HEK293 (cell line): ENCODE data around the gene RPL36AL.

Experiments used
- CTCF ChIA-PET: fragments of 350-600 bp; formaldehyde crosslinking; extraction: SDS; loops from one replicate; lab custom pipeline; 2021; ENCODE audit warnings: antibody characterized with exemption; lab: Yijun Ruan, JAX
- POLR2A ChIA-PET: fragments of 300-600 bp; formaldehyde crosslinking; extraction: SDS; loops from one replicate; lab custom pipeline; 2020; ENCODE audit warnings: antibody characterized with exemption, inconsistent platforms; lab: Yijun Ruan, JAX
- H3K27ac ChIP-seq: fragments of 200-500 bp; sonication (Bioruptor generic); 2 replicates; pipeline ENCODE4 v1.5.1; 2014; ENCODE audit warnings: low read depth, low read length, control low read depth, inconsistent platforms; ENCODE audit errors: extremely low read depth
- H3K36me3 ChIP-seq, 2 experiments: fragments of 200-500 bp in 1 of 2; sonication (Bioruptor generic) in 1 of 2; 1 replicate in 1 of 2; 2 replicates in 1 of 2; pipeline ENCODE4 v1.5.1; 2014 to 2017; ENCODE audit warnings: inconsistent platforms in 2 of 2, low read length in 2 of 2; ENCODE audit not compliant: control insufficient read depth in 2 of 2, insufficient read depth in 1 of 2
- H3K4me1 ChIP-seq: fragments of 200-500 bp; sonication (Bioruptor generic); 2 replicates; pipeline ENCODE4 v1.5.1; 2014; ENCODE audit warnings: mild to moderate bottlenecking, low read length, inconsistent platforms; ENCODE audit not compliant: control insufficient read depth, insufficient read depth
- H3K4me3 ChIP-seq: 2 replicates; pipeline ENCODE4 v1.5.1; 2011; ENCODE audit warnings: low read depth, mild to moderate bottlenecking, control low read depth, low read length, moderate library complexity
- H3K9me3 ChIP-seq: fragments of 200-500 bp; sonication (Bioruptor generic); 2 replicates; pipeline ENCODE4 v1.5.1; 2014; ENCODE audit warnings: low read depth, low read length, inconsistent platforms; ENCODE audit not compliant: control insufficient read depth, insufficient read depth
- MZF1 ChIP-seq: fragments of 450-650 bp; formaldehyde crosslinking; IDR thresholded peaks from 2 replicates; pipeline ENCODE4 v1.5.1; 2017; ENCODE audit warnings: missing biosample characterization, missing genetic modification characterization, borderline replicate concordance
- TRIM28 ChIP-seq: IDR thresholded peaks from 2 replicates; pipeline ENCODE4 v1.6.1; 2011; ENCODE audit warnings: low read length, control low read depth, borderline replicate concordance
- YY2 ChIP-seq: fragments of 450-650 bp; formaldehyde crosslinking; IDR thresholded peaks from 2 replicates; pipeline ENCODE4 v1.5.1; 2016; ENCODE audit warnings: missing biosample characterization, missing genetic modification characterization
- ZBTB20 ChIP-seq: fragments of 450-650 bp; formaldehyde crosslinking; IDR thresholded peaks from 2 replicates; pipeline ENCODE4 v1.5.1; 2016; ENCODE audit warnings: missing biosample characterization, missing genetic modification characterization
- ZBTB8A ChIP-seq: fragments of 450-650 bp; formaldehyde crosslinking; IDR thresholded peaks from 2 replicates; pipeline ENCODE4 v1.5.1; 2016; ENCODE audit warnings: missing biosample characterization, missing genetic modification characterization
- ZFHX2 ChIP-seq: fragments of 450-650 bp; formaldehyde crosslinking; conservative IDR thresholded peaks from 2 replicates; pipeline ENCODE4 v1.5.1; 2016; ENCODE audit warnings: missing biosample characterization, missing genetic modification characterization
- ZNF114 ChIP-seq: fragments of 450-650 bp; formaldehyde crosslinking; IDR thresholded peaks from 2 replicates; pipeline ENCODE4 v1.5.0; 2017; ENCODE audit warnings: missing biosample characterization, missing genetic modification characterization
- ZNF157 ChIP-seq: fragments of 450-650 bp; formaldehyde crosslinking; IDR thresholded peaks from 2 replicates; pipeline ENCODE4 v1.5.1; 2016; ENCODE audit warnings: missing biosample characterization, missing genetic modification characterization
- ZNF2 ChIP-seq: fragments of 450-650 bp; formaldehyde crosslinking; IDR thresholded peaks from 2 replicates; pipeline ENCODE4 v1.5.1; 2016; ENCODE audit warnings: missing biosample characterization, missing genetic modification characterization
- ZNF211 ChIP-seq: fragments of 450-650 bp; formaldehyde crosslinking; IDR thresholded peaks from 2 replicates; pipeline ENCODE4 v1.5.1; 2016; ENCODE audit warnings: low read depth, missing biosample characterization, missing genetic modification characterization
- ZNF416 ChIP-seq: fragments of 450-650 bp; formaldehyde crosslinking; IDR thresholded peaks from 2 replicates; pipeline ENCODE4 v1.5.1; 2016; ENCODE audit warnings: missing biosample characterization, missing genetic modification characterization
- ZNF473 ChIP-seq: fragments of 450-650 bp; formaldehyde crosslinking; IDR thresholded peaks from 2 replicates; pipeline ENCODE4 v1.5.1; 2017; ENCODE audit warnings: missing biosample characterization, missing genetic modification characterization
- ZNF530 ChIP-seq: fragments of 450-650 bp; formaldehyde crosslinking; IDR thresholded peaks from 2 replicates; pipeline ENCODE4 v1.5.1; 2016; ENCODE audit warnings: low read depth, missing biosample characterization, missing genetic modification characterization
- ZNF629 ChIP-seq: fragments of 450-650 bp; formaldehyde crosslinking; IDR thresholded peaks from 2 replicates; pipeline ENCODE4 v1.5.1; 2017; ENCODE audit warnings: missing biosample characterization, missing genetic modification characterization
- ZNF658 ChIP-seq: fragments of 450-650 bp; formaldehyde crosslinking; IDR thresholded peaks from 2 replicates; pipeline ENCODE4; 2016; ENCODE audit warnings: missing biosample characterization, missing genetic modification characterization
- TF ChIP-seq, protein P1 (sequence below): fragments of 450-650 bp; formaldehyde crosslinking; IDR thresholded peaks from 2 replicates; pipeline ENCODE4 v1.5.1; 2016; ENCODE audit warnings: missing biosample characterization, missing genetic modification characterization, borderline replicate concordance
- TF ChIP-seq, protein P2 (sequence below): fragments of 450-650 bp; IDR thresholded peaks from 2 replicates; pipeline ENCODE4 v1.5.1; 2018; ENCODE audit warnings: missing biosample characterization, missing genetic modification characterization
- TF ChIP-seq, protein P3 (sequence below): fragments of 450-650 bp; formaldehyde crosslinking; IDR thresholded peaks from 2 replicates; pipeline ENCODE4 v1.5.1; 2017; ENCODE audit warnings: missing biosample characterization, missing genetic modification characterization
- TF ChIP-seq, protein P4 (sequence below): fragments of 450-650 bp; formaldehyde crosslinking; IDR thresholded peaks from 2 replicates; pipeline ENCODE4 v1.5.1; 2016; ENCODE audit warnings: missing biosample characterization, missing genetic modification characterization
- TF ChIP-seq, protein P5 (sequence below): fragments of 450-650 bp; formaldehyde crosslinking; IDR thresholded peaks from 2 replicates; pipeline ENCODE4 v1.5.1; 2016; ENCODE audit warnings: missing biosample characterization, missing genetic modification characterization

RPL36AL gene

DNA sequence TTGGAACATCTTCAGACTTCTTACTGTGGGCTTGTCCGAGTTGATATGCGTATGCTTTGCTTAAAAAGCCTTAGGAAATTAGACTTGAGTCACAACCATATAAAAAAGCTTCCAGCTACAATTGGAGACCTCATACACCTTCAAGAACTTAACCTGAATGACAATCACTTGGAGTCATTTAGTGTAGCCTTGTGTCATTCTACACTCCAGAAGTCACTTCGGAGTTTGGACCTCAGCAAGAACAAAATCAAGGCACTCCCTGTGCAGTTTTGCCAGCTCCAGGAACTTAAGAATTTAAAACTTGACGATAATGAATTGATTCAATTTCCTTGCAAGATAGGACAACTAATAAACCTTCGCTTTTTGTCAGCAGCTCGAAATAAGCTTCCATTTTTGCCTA, 12.8 kb downstream of the RPL36AL start:
- H3K9me3 ChIP-seq: no peaks in the 10 kb centered on the region
- ChIA-PET POLR2A (interaction anchor here (1.0 kb wide), 1 partner anchor 14 kb away, joined by 4 read pairs; the partner anchor contains the start of gene MGAT2), CTCF (interaction anchor here (0.5 to 0.6 kb wide), 2 partner anchors 24 to 828 kb away, joined by 3 to 5 read pairs; no protein-coding TSS in a partner anchor)
- H3K4me3 ChIP-seq: no peak overlapping the region
- peaks cover 48 to 50% of the 10 kb centered on the region in 2 experiments for H3K36me3 ChIP-seq
- TF ChIP-seq ZBTB8A (tag by site-specific recombination): no peak
- no peak for TF ChIP-seq ZBTB20 (tag by site-specific recombination)
- TF ChIP-seq, protein P1, sequence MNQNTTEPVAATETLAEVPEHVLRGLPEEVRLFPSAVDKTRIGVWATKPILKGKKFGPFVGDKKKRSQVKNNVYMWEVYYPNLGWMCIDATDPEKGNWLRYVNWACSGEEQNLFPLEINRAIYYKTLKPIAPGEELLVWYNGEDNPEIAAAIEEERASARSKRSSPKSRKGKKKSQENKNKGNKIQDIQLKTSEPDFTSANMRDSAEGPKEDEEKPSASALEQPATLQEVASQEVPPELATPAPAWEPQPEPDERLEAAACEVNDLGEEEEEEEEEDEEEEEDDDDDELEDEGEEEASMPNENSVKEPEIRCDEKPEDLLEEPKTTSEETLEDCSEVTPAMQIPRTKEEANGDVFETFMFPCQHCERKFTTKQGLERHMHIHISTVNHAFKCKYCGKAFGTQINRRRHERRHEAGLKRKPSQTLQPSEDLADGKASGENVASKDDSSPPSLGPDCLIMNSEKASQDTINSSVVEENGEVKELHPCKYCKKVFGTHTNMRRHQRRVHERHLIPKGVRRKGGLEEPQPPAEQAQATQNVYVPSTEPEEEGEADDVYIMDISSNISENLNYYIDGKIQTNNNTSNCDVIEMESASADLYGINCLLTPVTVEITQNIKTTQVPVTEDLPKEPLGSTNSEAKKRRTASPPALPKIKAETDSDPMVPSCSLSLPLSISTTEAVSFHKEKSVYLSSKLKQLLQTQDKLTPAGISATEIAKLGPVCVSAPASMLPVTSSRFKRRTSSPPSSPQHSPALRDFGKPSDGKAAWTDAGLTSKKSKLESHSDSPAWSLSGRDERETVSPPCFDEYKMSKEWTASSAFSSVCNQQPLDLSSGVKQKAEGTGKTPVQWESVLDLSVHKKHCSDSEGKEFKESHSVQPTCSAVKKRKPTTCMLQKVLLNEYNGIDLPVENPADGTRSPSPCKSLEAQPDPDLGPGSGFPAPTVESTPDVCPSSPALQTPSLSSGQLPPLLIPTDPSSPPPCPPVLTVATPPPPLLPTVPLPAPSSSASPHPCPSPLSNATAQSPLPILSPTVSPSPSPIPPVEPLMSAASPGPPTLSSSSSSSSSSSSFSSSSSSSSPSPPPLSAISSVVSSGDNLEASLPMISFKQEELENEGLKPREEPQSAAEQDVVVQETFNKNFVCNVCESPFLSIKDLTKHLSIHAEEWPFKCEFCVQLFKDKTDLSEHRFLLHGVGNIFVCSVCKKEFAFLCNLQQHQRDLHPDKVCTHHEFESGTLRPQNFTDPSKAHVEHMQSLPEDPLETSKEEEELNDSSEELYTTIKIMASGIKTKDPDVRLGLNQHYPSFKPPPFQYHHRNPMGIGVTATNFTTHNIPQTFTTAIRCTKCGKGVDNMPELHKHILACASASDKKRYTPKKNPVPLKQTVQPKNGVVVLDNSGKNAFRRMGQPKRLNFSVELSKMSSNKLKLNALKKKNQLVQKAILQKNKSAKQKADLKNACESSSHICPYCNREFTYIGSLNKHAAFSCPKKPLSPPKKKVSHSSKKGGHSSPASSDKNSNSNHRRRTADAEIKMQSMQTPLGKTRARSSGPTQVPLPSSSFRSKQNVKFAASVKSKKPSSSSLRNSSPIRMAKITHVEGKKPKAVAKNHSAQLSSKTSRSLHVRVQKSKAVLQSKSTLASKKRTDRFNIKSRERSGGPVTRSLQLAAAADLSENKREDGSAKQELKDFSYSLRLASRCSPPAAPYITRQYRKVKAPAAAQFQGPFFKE (tag by site-specific recombination): no peak
- no peak for TF ChIP-seq ZNF473 (tag by site-specific recombination)
- no peak for TF ChIP-seq ZNF114 (tag by site-specific recombination)
- no peak for TF ChIP-seq ZNF211 (tag by site-specific recombination)
- TF ChIP-seq ZFHX2 (tag by site-specific recombination): no peak
- TF ChIP-seq, protein P2, sequence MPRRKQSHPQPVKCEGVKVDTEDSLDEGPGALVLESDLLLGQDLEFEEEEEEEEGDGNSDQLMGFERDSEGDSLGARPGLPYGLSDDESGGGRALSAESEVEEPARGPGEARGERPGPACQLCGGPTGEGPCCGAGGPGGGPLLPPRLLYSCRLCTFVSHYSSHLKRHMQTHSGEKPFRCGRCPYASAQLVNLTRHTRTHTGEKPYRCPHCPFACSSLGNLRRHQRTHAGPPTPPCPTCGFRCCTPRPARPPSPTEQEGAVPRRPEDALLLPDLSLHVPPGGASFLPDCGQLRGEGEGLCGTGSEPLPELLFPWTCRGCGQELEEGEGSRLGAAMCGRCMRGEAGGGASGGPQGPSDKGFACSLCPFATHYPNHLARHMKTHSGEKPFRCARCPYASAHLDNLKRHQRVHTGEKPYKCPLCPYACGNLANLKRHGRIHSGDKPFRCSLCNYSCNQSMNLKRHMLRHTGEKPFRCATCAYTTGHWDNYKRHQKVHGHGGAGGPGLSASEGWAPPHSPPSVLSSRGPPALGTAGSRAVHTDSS (tag by site-specific recombination): no peak
- no peak for TF ChIP-seq ZNF629 (tag by site-specific recombination)
- no peak for TF ChIP-seq ZNF416 (tag by site-specific recombination)
- TF ChIP-seq ZNF658 (tag by site-specific recombination): no peak
- no peak for TF ChIP-seq ZNF157 (tag by site-specific recombination)
- TF ChIP-seq, protein P3, sequence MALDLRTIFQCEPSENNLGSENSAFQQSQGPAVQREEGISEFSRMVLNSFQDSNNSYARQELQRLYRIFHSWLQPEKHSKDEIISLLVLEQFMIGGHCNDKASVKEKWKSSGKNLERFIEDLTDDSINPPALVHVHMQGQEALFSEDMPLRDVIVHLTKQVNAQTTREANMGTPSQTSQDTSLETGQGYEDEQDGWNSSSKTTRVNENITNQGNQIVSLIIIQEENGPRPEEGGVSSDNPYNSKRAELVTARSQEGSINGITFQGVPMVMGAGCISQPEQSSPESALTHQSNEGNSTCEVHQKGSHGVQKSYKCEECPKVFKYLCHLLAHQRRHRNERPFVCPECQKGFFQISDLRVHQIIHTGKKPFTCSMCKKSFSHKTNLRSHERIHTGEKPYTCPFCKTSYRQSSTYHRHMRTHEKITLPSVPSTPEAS (tag by site-specific recombination): no peak
- no peak for TF ChIP-seq TRIM28
- no peak for TF ChIP-seq MZF1
- no peak for TF ChIP-seq ZNF2 (tag by site-specific recombination)
- TF ChIP-seq, protein P4, sequence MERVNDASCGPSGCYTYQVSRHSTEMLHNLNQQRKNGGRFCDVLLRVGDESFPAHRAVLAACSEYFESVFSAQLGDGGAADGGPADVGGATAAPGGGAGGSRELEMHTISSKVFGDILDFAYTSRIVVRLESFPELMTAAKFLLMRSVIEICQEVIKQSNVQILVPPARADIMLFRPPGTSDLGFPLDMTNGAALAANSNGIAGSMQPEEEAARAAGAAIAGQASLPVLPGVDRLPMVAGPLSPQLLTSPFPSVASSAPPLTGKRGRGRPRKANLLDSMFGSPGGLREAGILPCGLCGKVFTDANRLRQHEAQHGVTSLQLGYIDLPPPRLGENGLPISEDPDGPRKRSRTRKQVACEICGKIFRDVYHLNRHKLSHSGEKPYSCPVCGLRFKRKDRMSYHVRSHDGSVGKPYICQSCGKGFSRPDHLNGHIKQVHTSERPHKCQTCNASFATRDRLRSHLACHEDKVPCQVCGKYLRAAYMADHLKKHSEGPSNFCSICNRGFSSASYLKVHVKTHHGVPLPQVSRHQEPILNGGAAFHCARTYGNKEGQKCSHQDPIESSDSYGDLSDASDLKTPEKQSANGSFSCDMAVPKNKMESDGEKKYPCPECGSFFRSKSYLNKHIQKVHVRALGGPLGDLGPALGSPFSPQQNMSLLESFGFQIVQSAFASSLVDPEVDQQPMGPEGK (tag by site-specific recombination): no peak
- TF ChIP-seq ZNF530 (tag by site-specific recombination): no peak
- TF ChIP-seq, protein P5, sequence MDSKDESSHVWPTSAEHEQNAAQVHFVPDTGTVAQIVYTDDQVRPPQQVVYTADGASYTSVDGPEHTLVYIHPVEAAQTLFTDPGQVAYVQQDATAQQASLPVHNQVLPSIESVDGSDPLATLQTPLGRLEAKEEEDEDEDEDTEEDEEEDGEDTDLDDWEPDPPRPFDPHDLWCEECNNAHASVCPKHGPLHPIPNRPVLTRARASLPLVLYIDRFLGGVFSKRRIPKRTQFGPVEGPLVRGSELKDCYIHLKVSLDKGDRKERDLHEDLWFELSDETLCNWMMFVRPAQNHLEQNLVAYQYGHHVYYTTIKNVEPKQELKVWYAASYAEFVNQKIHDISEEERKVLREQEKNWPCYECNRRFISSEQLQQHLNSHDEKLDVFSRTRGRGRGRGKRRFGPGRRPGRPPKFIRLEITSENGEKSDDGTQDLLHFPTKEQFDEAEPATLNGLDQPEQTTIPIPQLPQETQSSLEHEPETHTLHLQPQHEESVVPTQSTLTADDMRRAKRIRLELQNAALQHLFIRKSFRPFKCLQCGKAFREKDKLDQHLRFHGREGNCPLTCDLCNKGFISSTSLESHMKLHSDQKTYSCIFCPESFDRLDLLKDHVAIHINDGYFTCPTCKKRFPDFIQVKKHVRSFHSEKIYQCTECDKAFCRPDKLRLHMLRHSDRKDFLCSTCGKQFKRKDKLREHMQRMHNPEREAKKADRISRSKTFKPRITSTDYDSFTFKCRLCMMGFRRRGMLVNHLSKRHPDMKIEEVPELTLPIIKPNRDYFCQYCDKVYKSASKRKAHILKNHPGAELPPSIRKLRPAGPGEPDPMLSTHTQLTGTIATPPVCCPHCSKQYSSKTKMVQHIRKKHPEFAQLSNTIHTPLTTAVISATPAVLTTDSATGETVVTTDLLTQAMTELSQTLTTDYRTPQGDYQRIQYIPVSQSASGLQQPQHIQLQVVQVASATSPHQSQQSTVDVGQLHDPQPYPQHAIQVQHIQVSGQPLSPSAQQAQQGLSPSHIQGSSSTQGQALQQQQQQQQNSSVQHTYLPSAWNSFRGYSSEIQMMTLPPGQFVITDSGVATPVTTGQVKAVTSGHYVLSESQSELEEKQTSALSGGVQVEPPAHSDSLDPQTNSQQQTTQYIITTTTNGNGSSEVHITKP: no peak
- TF ChIP-seq YY2: no peak
- H3K4me1 ChIP-seq: no peaks in the 10 kb centered on the region
- no peak overlapping the region for H3K27ac ChIP-seq
